Transverse colon (tissue), 4 donors: Measurements from ENCODE around the gene THSD8.

Experiments
- POLR2A ChIP-seq: fragments of 450-650 bp; IDR thresholded peaks from one replicate; pipeline ENCODE4 v1.6.1; 2016; ENCODE audit warnings: antibody characterized with exemption, mild to moderate bottlenecking, moderate library complexity
- POLR2AphosphoS5 ChIP-seq, 3 donors: sonication (generic); formaldehyde crosslinking; IDR thresholded peaks; one replicate each; pipeline ENCODE4 v1.6.1; 2016; ENCODE audit warnings: antibody characterized with exemption in 3 of 3
- TF ChIP-seq, protein P1 (sequence below), 5 experiments: fragments of 200-600 bp in 3 of 5; fragments of 450-650 bp in 2 of 5; sonication (generic) in 3 of 5; IDR thresholded peaks; 1 replicate in 2 of 5; 2 replicates in 3 of 5; pipeline ENCODE4 v1.5.1; 2016 to 2017; ENCODE audit warnings: antibody characterized with exemption in 5 of 5, inconsistent platforms in 3 of 5, mild to moderate bottlenecking in 2 of 5, moderate library complexity in 1 of 5

DNA sequence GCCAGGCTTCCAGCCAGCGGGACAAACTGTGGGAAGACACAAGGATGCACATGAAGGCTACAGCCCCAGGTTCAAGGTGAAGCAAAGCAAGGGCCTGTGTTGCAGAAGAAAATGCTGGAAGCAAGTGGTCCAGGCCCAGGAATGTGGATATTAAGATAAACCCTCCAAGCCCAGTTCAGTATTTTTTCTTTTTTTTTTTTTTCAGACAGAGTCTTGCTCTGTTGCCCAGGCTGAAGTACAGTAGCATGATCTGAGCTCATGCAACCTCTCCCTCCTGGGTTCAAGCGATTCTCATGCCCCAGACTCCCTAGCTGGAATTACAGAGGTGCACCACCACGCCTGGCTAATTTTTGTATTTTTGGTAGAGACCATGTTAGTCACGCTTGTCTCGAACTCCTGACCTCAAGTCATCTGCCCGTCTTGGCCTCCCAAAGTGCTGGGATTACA, 4.7 kb upstream of the THSD8 start:
- TF ChIP-seq, protein P1, sequence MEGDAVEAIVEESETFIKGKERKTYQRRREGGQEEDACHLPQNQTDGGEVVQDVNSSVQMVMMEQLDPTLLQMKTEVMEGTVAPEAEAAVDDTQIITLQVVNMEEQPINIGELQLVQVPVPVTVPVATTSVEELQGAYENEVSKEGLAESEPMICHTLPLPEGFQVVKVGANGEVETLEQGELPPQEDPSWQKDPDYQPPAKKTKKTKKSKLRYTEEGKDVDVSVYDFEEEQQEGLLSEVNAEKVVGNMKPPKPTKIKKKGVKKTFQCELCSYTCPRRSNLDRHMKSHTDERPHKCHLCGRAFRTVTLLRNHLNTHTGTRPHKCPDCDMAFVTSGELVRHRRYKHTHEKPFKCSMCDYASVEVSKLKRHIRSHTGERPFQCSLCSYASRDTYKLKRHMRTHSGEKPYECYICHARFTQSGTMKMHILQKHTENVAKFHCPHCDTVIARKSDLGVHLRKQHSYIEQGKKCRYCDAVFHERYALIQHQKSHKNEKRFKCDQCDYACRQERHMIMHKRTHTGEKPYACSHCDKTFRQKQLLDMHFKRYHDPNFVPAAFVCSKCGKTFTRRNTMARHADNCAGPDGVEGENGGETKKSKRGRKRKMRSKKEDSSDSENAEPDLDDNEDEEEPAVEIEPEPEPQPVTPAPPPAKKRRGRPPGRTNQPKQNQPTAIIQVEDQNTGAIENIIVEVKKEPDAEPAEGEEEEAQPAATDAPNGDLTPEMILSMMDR (IDR thresholded peaks at IDR 0.05), result no peak
- TF ChIP-seq POLR2A (no peak), POLR2AphosphoS5 (IDR thresholded peaks at IDR 0.05) (peak in 1 of 3 donors; percentile 62)
